HepG2 (cell line): Measurements from ENCODE around the gene AURKA. TPM values are rescaled to one million over a fixed set of nuclear protein-coding genes. Genes with fewer than 3 reads are reported as not detected.

ENCODE experiments used
- ATAC-seq: fragments of 200-7000 bp; cut with Tn5 transposase; 3 replicates; pipeline ENCODE4 v1.9.1; 2020; ENCODE audit warnings: mild to moderate bottlenecking, moderate library complexity
- BruUV-seq: library from RNA; stranded (reverse); fragments of 400-500 nt; replicated peaks from 2 replicates; lab custom pipeline; 2021; lab: Mats Ljungman, UMichigan
- CTCF ChIA-PET: fragments of 300-600 bp; formaldehyde crosslinking; extraction: SDS; loops from one replicate; lab custom pipeline; 2021; ENCODE audit warnings: low total read pairs, inconsistent platforms, low intra/inter-chr PET ratio; lab: Yijun Ruan, JAX
- POLR2A ChIA-PET: fragments of 350-600 bp; sonication (Branson Sonifier 250); formaldehyde crosslinking; loops from one replicate; lab custom pipeline; 2020; ENCODE audit warnings: antibody characterized with exemption, inconsistent platforms; lab: Yijun Ruan, JAX
- DNase-seq: peaks from one replicate; pipeline ENCODE4 v3.0.0-alpha.2; 2015; ENCODE audit warnings: low spot score
- FAIRE-seq: peaks from 3 replicates; lab custom pipeline; 2011; peaks lifted over from hg19 to GRCh38; lab: Jason Lieb, UNC
- H2AFZ ChIP-seq: one replicate; pipeline ENCODE4 v1.6.1; 2011; ENCODE audit warnings: low read length, inconsistent platforms
- H3K27ac ChIP-seq: fragments of 300-600 bp; 3 replicates; pipeline ENCODE4 v1.8.0; 2011; ENCODE audit warnings: mixed run types, mild to moderate bottlenecking, mixed read lengths, low read length, inconsistent platforms; ENCODE audit not compliant: insufficient read depth; ENCODE audit errors: extremely low read length
- H3K27me3 ChIP-seq, 2 experiments: fragments of 200-600 bp in 1 of 2; 2 replicates in 1 of 2; 3 replicates in 1 of 2; pipeline versions ENCODE4 v1.6.0 to v1.8.0; 2011; ENCODE audit warnings: low read length in 2 of 2, mild to moderate bottlenecking in 2 of 2, moderate library complexity in 2 of 2, inconsistent platforms in 1 of 2; ENCODE audit not compliant: insufficient read depth in 2 of 2, control insufficient read depth in 1 of 2
- H3K36me3 ChIP-seq, 2 experiments: fragments of 200-600 bp in 1 of 2; replicated peaks in 1 of 2; 2 replicates in 1 of 2; 3 replicates in 1 of 2; pipeline versions ENCODE4 v1.5.1 to v1.8.0; 2011; ENCODE audit warnings: low read length in 2 of 2, inconsistent platforms in 1 of 2; ENCODE audit not compliant: insufficient read depth in 2 of 2, control insufficient read depth in 1 of 2
- H3K4me1 ChIP-seq: 2 replicates; pipeline ENCODE4 v1.5.1; 2012; ENCODE audit warnings: low read length, inconsistent platforms; ENCODE audit not compliant: insufficient read depth
- H3K4me2 ChIP-seq: 2 replicates; pipeline ENCODE4 v1.6.0; 2011; ENCODE audit warnings: low read depth, low read length, inconsistent platforms
- H3K4me3 ChIP-seq, 3 experiments: fragments of 200-600 bp in 1 of 3; sonication (generic), shearing (Covaris generic) in 1 of 3; replicated peaks in 1 of 3; 2 replicates each; pipeline ENCODE4 v1.5.1; 2011 to 2016; ENCODE audit warnings: low read length in 3 of 3, inconsistent platforms in 2 of 3, low read depth in 2 of 3, mild to moderate bottlenecking in 2 of 3, control low read depth in 1 of 3, mixed read lengths in 1 of 3; ENCODE audit not compliant: insufficient read depth in 1 of 3
- H3K79me2 ChIP-seq: one replicate; pipeline ENCODE4 v1.6.1; 2011; ENCODE audit warnings: low read length, inconsistent platforms; ENCODE audit not compliant: insufficient read depth
- H3K9ac ChIP-seq: 2 replicates; pipeline ENCODE4 v1.6.0; 2011; ENCODE audit warnings: mild to moderate bottlenecking, low read depth, low read length, inconsistent platforms; ENCODE audit not compliant: insufficient read depth
- H3K9me3 ChIP-seq: 2 replicates; pipeline ENCODE4 v1.5.1; 2012; ENCODE audit warnings: mild to moderate bottlenecking, low read length
- H4K20me1 ChIP-seq: 2 replicates; pipeline ENCODE4 v1.6.0; 2011; ENCODE audit warnings: inconsistent platforms, mild to moderate bottlenecking, low read length, moderate library complexity; ENCODE audit not compliant: insufficient read depth
- AGO2 ChIP-seq: fragments of 200-400 bp; formaldehyde crosslinking; optimal IDR thresholded peaks from 2 replicates; pipeline ENCODE3; 2017; ENCODE audit warnings: mild to moderate bottlenecking, low read depth, low read length, moderate library complexity
- CAMTA2 ChIP-seq: sonication (generic); formaldehyde crosslinking; IDR thresholded peaks from 2 replicates; pipeline ENCODE4 v1.4.0; 2020; ENCODE audit warnings: mild to moderate bottlenecking, missing genetic modification reagents, borderline replicate concordance
- HNRNPL ChIP-seq: fragments of 200-400 bp; formaldehyde crosslinking; IDR thresholded peaks from 2 replicates; pipeline ENCODE4 v1.6.1; 2017; ENCODE audit warnings: mild to moderate bottlenecking, low read depth, low read length
- NR2C2 ChIP-seq: sonication (generic); formaldehyde crosslinking; IDR thresholded peaks from 2 replicates; pipeline ENCODE4 v1.4.0; 2020; ENCODE audit warnings: missing genetic modification reagents, mild to moderate bottlenecking, moderate library complexity, borderline replicate concordance
- ZBTB42 ChIP-seq: sonication (generic); formaldehyde crosslinking; IDR thresholded peaks from 2 replicates; pipeline ENCODE4 v1.5.0; 2020; ENCODE audit warnings: mild to moderate bottlenecking, missing genetic modification reagents
- ZNF264 ChIP-seq: sonication (generic); formaldehyde crosslinking; IDR thresholded peaks from 2 replicates; pipeline ENCODE4 v1.4.0; 2020; ENCODE audit warnings: missing genetic modification reagents
- ZNF296 ChIP-seq: sonication (generic); formaldehyde crosslinking; conservative IDR thresholded peaks from 2 replicates; pipeline ENCODE4 v1.5.0; 2020; ENCODE audit warnings: mild to moderate bottlenecking, missing genetic modification reagents
- ZNF33A ChIP-seq: sonication (generic); formaldehyde crosslinking; IDR thresholded peaks from 2 replicates; pipeline ENCODE4 v1.5.1; 2020; ENCODE audit warnings: missing genetic modification reagents, mild to moderate bottlenecking, moderate library complexity, borderline replicate concordance
- ZNF343 ChIP-seq: sonication (generic); formaldehyde crosslinking; IDR thresholded peaks from 2 replicates; pipeline ENCODE4 v1.4.0; 2020; ENCODE audit warnings: mild to moderate bottlenecking, missing genetic modification reagents
- ZNF382 ChIP-seq: sonication (generic); formaldehyde crosslinking; IDR thresholded peaks from 2 replicates; pipeline ENCODE4 v1.5.0; 2020; ENCODE audit warnings: missing genetic modification reagents, mild to moderate bottlenecking, borderline replicate concordance
- ZNF674 ChIP-seq: sonication (generic); formaldehyde crosslinking; IDR thresholded peaks from 2 replicates; pipeline ENCODE4 v1.5.0; 2020; ENCODE audit warnings: low read depth, mild to moderate bottlenecking, missing genetic modification reagents
- ZNF839 ChIP-seq: sonication (generic); formaldehyde crosslinking; IDR thresholded peaks from 2 replicates; pipeline ENCODE4 v1.4.0; 2020; ENCODE audit warnings: missing genetic modification reagents, mild to moderate bottlenecking, borderline replicate concordance
- WGBS: methylation state at CpG from one replicate; pipeline ENCODE4 v1.1.6; 2017; ENCODE audit warnings: low lambda C conversion rate; 5-methylcytosine and 5-hydroxymethylcytosine counted together
- in situ Hi-C: cut with HindIII; loops from 2 replicates; pipeline ENCODE4 v1.10.0; 2017; ENCODE audit warnings: low pct_unique_long_range_greater_than_20kb; ENCODE audit not compliant: extremely low pct_ligation_motif_present
- intact Hi-C: fragments of 100-400 bp; cut with micrococcal nuclease; formaldehyde crosslinking; loops from one replicate; pipeline ENCODE4 v1.10.0; 2022; ENCODE audit not compliant: unreplicated experiment
- polyA plus RNA-seq, 8 experiments: library from polyadenylated mRNA; depleted of rRNA in 3 of 8; stranded (reverse) in 7 of 8; unstranded in 1 of 8; fragments of >200 nt; fragmentation: Illumina TruSeq in 4 of 8; extraction: Trizol in 4 of 8; gene quantifications; 2 replicates each; pipeline versions ENCODE4 v1.2.1 to v1.2.3, GENCODE V29; 2011 to 2016; ENCODE audit warnings: low read depth in 4 of 8, missing spikeins in 1 of 8, mixed read lengths in 1 of 8; ENCODE audit not compliant: insufficient read depth in 1 of 8
- total RNA-seq, 5 experiments: library from RNA; depleted of rRNA; stranded (reverse); fragments of >200 nt; fragmentation: Illumina TruSeq; extraction: Trizol; gene quantifications; 2 replicates each; pipeline ENCODE4 v1.2.3, GENCODE V29; 2016; ENCODE audit warnings: low read depth in 1 of 5
- TF ChIP-seq, protein P1 (sequence below): conservative IDR thresholded peaks from 2 replicates; pipeline ENCODE4 v1.6.1; 2018; ENCODE audit warnings: missing genetic modification reagents
- TF ChIP-seq, protein P2 (sequence below): sonication (generic); formaldehyde crosslinking; IDR thresholded peaks from 2 replicates; pipeline ENCODE4 v1.5.0; 2020; ENCODE audit warnings: mild to moderate bottlenecking, missing genetic modification reagents
- TF ChIP-seq, protein P3 (sequence below): sonication (generic); formaldehyde crosslinking; IDR thresholded peaks from 2 replicates; pipeline ENCODE4 v1.5.1; 2020; ENCODE audit warnings: missing genetic modification reagents, mild to moderate bottlenecking, borderline replicate concordance

Gene AURKA
- total and polyA plus RNA-seq, 2 of the 13 experiments (the other 11 are each of a cell fraction or from before 2014, with no cell fraction given) = 96.4 to 224 TPM

DNA sequence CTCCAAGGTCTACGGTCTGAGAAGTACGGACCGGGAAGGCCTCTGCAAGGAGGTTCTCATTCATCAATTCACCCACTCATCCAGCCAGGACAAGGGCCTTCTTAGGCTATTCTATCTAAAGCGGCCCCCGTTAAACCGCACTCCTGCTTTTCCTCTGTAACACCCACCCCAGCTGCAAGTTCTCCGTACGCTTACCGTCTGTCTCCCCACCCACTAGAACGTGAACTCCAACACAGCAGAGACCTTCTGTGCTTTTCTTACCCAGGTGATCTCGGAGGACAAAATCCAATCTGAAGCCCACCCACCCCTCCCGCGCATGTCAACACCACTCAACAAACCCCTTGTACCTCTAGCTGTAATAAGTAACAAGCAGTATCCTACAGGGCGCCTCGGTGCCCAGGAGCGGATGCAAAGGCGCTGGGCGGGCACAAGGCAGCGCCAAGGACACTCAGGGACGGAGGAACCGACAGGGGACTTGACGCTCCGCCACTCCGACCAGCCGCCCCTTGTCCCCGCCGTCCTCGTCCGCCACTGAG lies 351 bp downstream of the AURKA start:
- Histone ChIP-seq H3K36me3 (peaks cover 9 to 40% of the 10 kb centered on the region in 2 experiments), H4K20me1 (no peaks in the 10 kb centered on the region), H2AFZ (peak overlapping the region; percentile 18), H3K9me3 (no peaks in the 10 kb centered on the region), H3K79me2 (peaks cover 76% of the 10 kb centered on the region), H3K4me1 (peaks cover 57% of the 10 kb centered on the region), H3K27me3 (peaks cover 0 to 4% of the 10 kb centered on the region in 2 experiments; a peak in 1 of 5 replicates), H3K27ac (peak overlapping the region; percentile 88), H3K4me3 (peak overlapping the region; percentile 90 to 94 (median 92)), H3K4me2 (peak overlapping the region; percentile 82), H3K9ac (peak overlapping the region; percentile 93)
- no TSS peak for BruUV-seq
- peak; percentile 24 for DNase-seq
- peak; percentile 70 for ATAC-seq
- FAIRE-seq = no peak
- under 1% methylated on average over 28 of the region's 29 CpGs for WGBS
- intact Hi-C loops (loop anchor here (1.0 to 2.0 kb wide), 4 partner anchors 31 to 143 kb away; partner anchors contain the start of genes MC3R and RTF2), in situ Hi-C loops (no loop called here)
- ChIA-PET POLR2A (interaction anchor here (0.6 to 4.1 kb wide), 12 partner anchors 7 to 920 kb away, joined by 3 to 91 read pairs (median 4); partner anchors contain the start of genes CASS4, FAM210B and RTF2), CTCF (no interaction called here)
- TF ChIP-seq CAMTA2 (CRISPR knock-in tag) (peak; percentile 22; the same call in 1 of the 2 replicates), ZNF839 (CRISPR knock-in tag) (peak; percentile 61; the same call in 1 of the 2 replicates), ZBTB42 (CRISPR knock-in tag) (0 out of 2 replicates have a peak, but pooled peaks have one; percentile 27), ZNF264 (no peak), NR2C2 (no peak), AGO2 (peak; percentile 58), ZNF382 (CRISPR knock-in tag) (no peak), HNRNPL (no peak), ZNF296 (CRISPR knock-in tag) (peak; percentile 92), ZNF33A (CRISPR knock-in tag) (no peak), ZNF674 (CRISPR knock-in tag) (no peak), ZNF343 (CRISPR knock-in tag) (peak; percentile 16; the same call in 1 of the 2 replicates)
- TF ChIP-seq, protein P1, sequence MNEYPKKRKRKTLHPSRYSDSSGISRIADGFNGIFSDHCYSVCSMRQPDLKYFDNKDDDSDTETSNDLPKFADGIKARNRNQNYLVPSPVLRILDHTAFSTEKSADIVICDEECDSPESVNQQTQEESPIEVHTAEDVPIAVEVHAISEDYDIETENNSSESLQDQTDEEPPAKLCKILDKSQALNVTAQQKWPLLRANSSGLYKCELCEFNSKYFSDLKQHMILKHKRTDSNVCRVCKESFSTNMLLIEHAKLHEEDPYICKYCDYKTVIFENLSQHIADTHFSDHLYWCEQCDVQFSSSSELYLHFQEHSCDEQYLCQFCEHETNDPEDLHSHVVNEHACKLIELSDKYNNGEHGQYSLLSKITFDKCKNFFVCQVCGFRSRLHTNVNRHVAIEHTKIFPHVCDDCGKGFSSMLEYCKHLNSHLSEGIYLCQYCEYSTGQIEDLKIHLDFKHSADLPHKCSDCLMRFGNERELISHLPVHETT = no peak
- TF ChIP-seq, protein P2, sequence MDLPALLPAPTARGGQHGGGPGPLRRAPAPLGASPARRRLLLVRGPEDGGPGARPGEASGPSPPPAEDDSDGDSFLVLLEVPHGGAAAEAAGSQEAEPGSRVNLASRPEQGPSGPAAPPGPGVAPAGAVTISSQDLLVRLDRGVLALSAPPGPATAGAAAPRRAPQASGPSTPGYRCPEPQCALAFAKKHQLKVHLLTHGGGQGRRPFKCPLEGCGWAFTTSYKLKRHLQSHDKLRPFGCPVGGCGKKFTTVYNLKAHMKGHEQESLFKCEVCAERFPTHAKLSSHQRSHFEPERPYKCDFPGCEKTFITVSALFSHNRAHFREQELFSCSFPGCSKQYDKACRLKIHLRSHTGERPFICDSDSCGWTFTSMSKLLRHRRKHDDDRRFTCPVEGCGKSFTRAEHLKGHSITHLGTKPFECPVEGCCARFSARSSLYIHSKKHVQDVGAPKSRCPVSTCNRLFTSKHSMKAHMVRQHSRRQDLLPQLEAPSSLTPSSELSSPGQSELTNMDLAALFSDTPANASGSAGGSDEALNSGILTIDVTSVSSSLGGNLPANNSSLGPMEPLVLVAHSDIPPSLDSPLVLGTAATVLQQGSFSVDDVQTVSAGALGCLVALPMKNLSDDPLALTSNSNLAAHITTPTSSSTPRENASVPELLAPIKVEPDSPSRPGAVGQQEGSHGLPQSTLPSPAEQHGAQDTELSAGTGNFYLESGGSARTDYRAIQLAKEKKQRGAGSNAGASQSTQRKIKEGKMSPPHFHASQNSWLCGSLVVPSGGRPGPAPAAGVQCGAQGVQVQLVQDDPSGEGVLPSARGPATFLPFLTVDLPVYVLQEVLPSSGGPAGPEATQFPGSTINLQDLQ (CRISPR knock-in tag) = 0 out of 2 replicates have a peak, but pooled peaks have one; percentile 26
- TF ChIP-seq, protein P3, sequence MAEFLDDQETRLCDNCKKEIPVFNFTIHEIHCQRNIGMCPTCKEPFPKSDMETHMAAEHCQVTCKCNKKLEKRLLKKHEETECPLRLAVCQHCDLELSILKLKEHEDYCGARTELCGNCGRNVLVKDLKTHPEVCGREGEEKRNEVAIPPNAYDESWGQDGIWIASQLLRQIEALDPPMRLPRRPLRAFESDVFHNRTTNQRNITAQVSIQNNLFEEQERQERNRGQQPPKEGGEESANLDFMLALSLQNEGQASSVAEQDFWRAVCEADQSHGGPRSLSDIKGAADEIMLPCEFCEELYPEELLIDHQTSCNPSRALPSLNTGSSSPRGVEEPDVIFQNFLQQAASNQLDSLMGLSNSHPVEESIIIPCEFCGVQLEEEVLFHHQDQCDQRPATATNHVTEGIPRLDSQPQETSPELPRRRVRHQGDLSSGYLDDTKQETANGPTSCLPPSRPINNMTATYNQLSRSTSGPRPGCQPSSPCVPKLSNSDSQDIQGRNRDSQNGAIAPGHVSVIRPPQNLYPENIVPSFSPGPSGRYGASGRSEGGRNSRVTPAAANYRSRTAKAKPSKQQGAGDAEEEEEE (CRISPR knock-in tag) = no peak
